CD4-positive, alpha-beta T cell treated with Interleukin-12 subunit alpha and Interleukin-12 subunit beta, for 1 hour (primary cell): ENCODE data around the gene FHOD1.

Experiments used
- DNase-seq: peaks from one replicate; pipeline ENCODE4 v3.0.0-alpha.2; 2020

The FHOD1 gene

DNA sequence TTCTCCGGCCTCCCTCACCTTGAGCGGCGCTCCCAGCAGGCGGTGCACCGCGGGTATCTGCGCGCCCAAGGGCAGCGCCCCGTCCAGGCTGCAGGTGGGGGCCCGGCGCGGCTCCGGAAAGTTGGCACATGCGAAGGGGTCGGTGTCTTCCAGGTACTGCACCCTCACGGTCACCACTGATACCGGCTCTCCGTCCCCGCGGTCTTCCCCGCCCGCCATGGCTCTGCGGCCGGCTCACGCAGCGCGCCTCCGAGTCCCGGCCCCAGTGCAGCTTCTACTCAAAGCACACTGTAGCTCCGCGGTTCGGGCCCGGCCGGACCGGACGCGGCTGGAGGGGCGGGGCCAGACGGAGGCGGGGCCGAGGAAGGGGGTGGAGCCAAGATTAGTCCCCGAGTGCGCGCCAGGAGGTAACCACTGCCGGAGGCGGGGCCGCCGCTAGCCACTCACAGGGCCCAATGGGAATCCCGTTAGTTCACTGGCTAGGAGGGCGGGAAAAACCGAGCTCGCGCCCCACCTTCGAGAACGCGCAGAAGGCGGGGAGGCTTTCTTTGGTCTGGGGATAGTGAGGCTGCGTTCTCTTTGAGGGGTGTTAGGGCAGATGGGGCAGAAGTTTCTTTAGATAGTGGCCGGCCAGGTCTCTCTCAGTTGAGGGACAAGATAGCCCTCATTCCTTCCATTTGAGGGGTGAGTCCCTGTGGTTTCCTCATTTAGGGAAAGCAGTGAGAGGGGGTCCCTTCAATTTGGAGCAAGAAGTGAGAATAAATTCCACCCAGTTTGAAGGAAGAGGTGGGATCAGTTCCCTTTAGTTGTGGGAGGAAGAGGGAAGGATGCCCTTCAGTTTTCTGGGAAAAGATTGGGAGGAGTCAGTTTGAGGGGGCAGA is at the start of gene FHOD1:
Gene FHOD1, minus strand, starts transcription at position 290 of the 881 bp plus-strand sequence. Its CDS starts 71 bp downstream, at position 219.
- peak; percentile 96 for DNase-seq

DNA sequence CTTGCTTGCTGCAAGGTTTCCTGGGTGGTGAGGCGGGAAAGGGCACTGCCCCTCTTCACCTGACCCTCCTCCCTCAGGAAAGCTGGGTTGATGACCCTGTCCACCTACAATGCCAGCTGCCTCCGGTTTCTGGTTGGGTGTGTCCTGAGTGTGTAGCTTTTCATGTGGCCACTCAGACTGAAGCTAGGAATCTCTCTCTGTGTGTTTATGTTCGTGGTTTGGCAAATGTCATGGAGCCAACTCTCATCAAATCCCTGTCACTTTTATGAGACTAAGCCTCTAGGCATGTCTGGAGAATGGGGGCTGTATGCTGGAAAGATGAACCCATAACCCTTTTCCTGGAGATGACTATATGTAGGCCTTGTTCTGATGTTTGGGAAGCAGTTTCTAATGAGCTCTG is 49.1 kb upstream of the FHOD1 start:
- DNase-seq = no peak

DNA sequence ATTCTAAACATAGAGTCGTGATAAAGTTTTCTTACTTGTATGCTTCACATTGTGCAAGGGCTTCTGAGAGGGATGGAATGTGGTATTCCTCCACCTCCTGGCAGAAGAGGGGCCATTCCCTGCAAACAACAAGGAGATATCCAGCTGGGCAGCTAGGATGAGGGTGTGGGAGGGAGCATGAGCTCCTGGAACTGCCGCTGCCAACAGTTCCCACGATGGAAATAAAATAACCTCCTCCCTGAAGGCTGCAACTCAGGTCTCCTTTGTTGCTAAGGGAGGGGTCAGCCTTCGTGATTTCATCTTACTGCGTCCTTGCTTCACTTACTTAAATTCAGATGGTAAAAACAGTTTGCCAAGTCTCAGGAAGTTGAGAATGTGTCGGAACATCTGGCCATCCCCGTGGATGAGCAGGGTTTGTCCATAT is 47.7 kb upstream of the FHOD1 start:
- no peak for DNase-seq

DNA sequence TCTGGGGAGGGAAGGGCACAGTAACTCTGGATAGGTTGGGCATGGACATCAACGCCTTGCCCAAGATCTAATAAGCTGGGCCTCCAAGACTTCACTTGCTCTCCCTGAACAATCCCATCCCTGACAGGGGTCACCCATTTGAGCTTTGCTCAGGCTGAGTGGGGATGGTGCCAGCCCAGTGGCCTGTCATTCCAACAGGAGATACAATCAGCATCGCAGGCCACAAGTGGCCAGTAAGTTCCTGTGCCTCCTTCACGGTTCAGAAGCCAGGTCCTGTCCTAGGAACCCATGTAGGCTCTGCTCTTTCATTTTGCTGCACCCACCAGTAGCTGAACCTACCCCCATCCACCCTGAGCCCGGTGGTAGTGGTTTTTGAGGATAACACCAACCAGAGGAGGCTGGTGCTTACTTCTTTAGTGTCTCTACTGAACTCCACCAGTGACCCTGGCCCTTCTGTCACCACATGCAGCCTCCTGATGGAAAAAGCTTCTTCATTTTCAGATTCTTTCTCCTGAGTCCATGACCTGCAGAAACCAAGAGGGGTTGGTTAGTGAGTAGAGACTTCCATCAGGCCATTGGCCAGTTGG is 47.0 kb upstream of the FHOD1 start:
- DNase-seq = no peak

DNA sequence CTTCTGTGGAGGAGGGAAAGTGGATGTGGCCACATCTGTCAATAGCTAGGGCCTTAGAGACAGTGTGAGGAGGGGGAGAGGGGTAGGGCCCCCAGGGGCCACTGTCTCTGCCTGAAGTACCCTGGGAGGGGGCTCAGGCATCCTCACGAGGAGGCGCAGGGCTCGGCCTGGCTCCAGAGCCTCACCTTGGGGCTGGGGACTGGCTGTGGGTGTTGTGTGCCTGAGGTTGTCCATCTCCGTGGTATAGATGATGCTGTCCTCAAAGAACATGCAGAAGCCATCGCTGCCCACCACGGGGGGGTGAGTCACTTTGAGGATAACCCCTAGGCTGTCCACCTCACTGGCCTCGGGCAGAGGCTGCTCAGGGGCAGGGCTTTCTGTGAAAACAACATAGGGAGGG is 44.2 kb upstream of the FHOD1 start:
- no peak for DNase-seq

DNA sequence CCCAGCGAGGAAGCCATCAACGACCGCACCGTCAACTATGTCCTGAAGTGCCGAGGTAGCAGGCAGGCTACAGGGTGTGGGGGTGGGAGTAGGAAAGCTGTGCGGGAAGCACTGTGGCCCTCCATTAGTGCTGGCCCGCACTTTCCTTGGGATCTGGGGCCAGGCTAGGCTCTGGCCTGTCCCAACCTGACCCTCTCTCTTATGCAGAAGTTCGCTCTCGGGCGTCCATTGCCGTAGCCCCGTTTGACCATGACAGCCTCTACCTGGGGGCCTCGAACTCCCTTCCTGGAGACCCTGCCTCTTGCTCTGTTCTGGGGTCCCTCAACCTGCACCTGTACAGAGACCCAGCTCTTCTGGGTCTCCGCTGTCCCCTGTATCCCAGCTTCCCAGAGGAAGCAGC is 40.7 kb upstream of the FHOD1 start:
- DNase-seq = no peak

DNA sequence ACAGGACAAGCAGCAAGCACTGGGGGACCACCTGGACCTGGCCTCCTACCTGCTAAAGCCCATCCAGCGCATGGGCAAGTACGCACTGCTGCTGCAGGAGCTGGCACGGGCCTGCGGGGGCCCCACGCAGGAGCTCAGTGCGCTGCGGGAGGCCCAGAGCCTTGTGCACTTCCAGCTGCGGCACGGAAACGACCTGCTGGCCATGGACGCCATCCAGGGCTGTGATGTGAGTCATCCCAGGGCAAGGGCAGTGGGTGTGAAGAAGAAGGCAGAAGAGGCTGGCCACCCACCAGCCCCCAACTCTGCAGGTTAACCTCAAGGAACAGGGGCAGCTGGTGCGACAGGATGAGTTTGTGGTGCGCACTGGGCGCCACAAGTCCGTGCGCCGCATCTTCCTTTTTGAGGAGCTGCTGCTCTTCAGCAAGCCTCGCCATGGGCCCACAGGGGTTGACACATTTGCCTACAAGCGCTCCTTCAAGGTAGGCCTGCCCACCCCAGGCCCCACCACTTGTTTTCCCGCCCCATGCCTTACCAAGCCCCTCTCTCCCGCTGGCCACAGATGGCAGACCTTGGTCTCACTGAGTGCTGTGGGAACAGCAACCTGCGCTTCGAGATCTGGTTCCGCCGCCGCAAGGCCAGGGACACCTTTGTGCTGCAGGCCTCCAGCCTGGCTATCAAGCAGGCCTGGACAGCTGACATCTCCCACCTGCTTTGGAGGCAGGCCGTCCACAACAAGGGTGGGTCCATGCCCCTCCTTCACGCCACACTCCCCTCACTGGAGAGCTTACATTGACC is 39.4 kb upstream of the FHOD1 start:
- no peak for DNase-seq

DNA sequence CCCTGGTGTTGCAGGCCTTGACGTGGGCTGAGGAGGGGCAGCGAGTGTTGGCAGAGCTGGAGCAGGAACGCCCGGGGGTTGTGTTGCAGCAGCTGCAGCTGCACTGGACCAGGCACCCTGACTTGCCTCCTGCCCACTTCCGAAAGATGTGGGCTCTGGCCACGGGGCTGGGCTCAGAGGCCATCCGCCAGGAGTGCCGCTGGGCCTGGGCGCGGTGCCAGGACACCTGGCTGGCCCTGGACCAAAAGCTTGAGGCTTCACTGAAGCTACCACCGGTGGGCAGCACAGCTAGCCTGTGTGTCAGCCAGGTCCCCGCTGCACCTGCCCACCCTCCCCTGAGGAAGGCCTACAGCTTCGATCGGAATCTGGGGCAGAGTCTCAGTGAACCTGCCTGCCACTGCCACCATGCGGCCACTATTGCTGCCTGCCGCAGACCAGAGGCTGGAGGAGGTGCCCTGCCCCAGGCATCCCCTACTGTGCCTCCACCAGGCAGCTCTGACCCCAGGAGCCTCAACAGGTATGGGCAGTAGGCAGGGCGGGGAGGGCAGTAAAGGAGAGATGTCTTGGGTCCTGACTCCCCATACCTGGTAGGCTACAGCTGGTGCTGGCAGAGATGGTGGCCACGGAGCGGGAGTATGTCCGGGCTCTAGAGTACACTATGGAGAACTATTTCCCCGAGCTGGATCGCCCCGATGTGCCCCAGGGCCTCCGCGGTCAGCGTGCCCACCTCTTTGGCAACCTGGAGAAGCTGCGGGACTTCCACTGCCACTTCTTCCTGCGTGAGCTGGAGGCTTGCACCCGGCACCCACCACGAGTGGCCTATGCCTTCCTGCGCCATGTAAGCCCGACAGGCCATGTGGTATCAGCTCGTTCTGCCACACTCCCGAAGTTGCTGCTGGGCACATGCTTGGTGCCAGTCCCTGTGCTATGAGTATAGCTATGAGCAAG is 37.7 kb upstream of the FHOD1 start:
- no peak for DNase-seq

DNA sequence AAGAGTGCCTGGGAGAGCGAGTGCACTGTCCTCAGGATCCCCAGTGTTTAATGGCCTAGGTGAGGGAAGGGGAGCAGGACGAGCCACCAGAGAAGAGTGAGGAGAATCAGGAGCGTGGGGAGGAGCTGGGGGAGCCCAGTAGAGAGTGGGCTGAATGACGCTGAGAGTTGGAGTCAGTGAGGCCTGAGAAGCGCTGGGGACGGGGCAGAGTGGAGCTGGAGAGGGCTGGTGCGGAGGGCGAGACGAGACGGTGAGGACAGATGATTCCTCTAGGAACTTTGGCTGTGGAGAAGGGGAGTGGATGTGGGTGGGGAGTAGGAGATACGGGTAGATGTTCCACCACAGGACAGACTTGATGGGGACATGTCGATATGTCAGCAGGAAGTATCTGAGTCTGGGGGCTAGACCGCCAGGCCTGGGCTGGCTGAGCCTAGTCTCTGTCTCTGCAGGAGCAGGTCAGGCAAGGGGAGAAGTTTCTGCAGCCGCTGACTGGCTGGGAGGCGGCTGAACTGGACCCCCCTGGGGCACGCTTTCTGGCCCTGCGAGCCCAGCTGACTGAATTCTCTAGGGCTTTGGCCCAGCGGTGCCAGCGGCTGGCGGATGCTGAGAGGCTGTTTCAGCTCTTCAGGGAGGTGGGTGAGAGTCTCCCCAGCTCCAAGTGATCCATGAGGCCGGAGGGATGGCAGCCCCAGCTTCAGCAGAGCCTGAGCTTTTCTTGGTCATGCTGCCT is 36.7 kb upstream of the FHOD1 start:
- DNase-seq = no peak

DNA sequence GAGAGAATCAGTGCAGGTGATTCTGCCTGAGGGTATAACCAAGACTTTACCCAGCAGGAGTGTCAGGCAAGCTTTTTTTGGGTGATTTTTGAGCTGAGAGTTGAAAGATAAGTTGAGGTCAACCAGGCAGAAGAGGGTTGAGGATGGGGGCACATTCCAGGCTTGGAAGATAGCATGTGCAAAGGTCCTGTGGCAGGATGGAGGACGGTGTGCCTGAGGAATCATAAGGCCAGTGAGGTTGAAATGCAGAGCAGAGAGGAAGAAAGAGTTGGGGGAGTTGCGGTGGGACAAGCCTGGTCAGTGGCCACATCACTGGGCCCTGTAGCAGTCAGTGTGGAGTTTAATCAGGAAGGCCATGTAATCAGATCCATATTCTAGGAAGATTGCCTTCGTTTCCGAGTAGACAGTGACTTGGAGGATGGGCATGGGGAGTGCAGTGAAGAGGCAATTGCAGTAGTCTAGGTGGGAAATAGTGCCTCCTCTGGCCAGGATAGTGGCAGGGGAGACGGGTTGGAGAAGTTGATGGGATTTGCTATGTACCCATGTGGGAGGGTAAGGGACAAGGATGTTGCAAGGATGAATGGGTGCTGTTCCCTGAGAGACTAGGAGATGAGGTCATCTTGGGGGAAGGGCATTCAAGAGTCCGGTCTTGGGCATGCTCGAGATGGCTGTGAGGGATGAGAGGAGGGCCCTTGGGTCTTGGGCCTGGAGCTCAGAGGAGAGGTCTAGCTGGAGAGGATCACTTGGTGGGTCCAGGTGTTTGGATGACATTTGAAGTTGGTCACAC is 36.0 kb upstream of the FHOD1 start:
- DNase-seq = no peak

DNA sequence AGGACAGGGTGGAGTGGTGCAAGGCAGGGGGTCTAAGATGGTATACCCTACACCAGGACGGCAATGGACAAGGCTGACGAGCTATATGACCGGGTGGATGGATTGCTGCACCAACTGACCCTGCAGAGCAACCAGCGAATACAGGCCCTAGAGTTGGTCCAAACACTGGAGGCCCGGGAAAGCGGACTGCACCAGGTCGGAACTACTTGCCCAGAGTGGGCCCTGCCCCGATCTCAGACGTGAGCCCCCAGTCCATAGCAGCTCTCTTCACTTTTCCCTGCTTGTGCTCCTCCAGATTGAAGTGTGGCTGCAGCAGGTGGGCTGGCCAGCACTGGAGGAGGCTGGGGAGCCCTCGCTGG is 35.1 kb upstream of the FHOD1 start:
- no peak for DNase-seq

DNA sequence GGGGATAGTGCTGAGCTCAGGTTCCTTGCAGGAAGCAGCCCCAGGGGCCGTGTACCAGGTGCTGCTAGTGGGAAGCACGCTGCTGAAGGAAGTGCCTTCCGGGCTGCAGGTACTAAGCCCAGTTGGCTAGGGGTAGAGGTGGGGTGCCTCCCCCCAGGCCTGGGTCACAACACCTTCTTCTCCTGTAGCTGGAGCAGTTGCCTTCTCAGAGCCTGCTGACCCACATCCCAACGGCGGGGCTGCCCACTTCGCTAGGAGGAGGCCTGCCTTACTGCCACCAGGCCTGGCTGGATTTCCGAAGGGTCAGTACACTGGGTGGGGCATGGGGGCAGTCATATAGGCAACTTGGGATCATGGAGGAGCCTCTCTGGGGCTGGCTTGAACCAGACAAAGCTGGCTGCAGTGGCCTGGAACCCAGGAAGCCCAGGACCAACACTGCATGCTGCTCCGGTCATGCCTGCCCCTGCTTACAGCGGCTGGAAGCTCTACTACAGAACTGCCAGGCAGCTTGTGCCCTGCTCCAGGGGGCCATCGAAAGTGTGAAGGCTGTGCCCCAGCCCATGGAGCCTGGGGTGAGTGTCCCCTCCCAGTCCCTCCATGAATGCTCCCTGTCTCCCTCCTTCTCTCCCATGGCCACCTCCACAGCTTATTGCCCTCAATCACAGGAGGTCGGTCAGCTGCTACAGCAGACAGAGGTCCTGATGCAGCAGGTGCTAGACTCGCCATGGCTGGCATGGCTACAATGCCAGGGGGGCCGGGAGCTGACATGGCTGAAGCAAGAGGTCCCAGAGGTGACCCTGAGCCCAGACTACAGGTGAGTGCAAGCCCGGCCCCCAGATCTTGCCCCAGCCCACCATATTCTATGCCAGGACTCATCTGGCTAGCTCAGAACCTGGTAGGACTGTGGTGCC is 34.5 kb upstream of the FHOD1 start:
- DNase-seq = no peak

DNA sequence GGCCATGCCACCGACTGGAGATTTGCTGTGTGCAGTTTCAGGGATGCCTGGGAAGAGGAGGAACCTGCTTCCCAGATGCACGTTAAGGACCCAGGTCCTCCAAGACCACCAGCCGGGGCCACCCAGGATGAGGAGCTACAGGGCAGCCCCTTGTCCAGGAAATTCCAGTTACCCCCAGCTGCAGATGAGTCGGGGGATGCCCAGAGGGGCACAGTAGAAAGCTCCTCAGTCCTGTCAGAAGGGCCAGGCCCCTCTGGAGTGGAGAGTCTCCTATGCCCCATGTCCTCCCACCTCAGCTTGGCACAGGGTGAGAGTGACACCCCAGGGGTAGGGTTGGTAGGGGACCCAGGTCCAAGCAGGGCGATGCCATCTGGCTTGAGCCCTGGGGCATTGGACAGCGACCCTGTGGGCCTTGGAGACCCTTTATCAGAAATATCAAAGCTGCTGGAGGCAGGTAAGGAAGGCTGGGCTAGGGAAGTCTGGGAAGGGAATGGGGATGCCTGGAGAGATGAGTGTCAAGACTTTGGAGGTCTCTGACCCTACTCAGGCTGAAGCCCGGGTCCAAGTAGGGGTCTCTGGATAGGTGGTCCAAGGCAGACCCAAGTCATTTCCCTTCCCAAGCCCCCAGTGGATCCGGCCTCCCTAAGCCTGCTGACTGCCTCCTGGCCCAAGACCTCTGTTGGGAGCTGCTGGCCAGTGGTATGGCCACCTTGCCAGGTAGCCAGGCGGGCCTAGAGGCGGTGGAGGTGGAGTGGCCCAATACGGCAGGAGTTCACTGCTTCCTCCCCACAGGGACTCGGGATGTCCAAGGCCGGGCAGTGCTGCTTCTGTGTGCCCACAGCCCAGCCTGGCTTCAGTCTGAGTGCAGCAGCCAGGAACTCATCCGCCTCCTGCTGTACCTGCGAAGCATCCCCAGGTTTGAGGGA is 33.1 kb upstream of the FHOD1 start:
- DNase-seq = no peak

DNA sequence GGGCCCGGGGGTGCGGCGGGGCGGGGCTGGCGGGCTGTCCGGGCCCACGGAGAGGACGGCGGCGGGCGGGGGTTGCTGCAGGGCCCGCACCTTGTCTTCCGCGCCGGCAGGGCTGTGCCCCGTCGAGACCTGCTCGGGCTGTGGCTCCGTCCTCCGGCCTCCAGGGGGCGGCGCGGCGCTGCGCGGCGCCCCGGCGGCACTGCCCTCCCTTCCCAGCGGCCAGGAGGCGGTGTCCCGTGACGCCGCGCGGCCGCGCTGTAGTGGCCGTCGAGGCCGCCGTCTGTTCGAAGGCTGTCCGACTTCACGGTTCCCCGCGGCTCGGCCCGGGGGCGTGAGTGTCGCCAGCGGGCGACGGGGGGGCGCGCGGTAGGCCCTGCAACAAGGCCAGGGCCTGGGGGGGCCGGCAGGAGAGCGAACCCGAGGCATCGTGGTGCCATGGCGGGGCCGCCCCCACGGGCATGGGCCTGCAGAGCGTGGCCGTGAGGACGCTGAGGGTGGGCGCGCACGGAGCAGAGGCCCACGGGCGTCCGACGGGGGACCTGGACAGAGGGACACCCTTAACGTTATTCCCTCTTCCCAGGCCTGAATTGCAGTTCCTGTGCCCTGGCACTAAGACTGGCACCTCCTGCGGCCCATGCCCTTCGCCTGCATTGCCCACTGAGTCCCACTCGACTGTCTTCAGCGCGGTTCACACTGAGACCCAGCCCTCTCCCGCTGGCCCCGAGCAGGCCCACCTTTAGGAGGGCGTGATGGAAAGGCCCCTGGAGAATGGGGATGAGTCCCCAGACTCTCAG is 32.2 kb upstream of the FHOD1 start, which contains the start of gene PLEKHG4:
Gene PLEKHG4, plus strand, starts transcription at position 237 of the 794 bp plus-strand sequence. Its CDS starts 513 bp downstream, at position 750.
- peak; percentile 88 for DNase-seq

DNA sequence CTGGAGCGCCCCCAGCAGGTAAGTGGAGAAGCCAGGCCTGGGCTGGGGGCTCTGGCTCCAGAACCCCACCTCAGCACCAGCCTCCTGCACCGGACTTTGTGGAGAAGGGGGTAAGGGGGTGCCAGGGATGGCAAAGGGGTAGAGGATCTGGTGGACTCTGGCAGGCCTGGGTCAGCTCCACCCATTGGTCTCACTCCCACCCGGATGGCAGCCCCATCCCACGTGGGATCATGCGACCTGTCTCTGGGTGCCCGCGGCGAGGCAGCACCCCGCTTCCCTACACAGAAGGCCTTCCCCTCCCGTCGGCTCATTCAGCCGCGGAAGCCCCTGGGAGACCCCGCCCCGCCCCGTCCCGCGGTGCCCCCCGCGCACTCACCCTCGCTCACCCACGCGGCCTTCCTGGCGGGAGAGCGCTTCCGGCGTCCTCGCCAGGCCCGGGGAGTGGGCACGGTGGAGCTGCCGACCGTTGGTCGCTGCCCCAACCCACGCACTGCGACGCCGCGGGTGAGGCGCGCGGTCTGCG is 31.6 kb upstream of the FHOD1 start:
- peak; percentile 46 for DNase-seq

DNA sequence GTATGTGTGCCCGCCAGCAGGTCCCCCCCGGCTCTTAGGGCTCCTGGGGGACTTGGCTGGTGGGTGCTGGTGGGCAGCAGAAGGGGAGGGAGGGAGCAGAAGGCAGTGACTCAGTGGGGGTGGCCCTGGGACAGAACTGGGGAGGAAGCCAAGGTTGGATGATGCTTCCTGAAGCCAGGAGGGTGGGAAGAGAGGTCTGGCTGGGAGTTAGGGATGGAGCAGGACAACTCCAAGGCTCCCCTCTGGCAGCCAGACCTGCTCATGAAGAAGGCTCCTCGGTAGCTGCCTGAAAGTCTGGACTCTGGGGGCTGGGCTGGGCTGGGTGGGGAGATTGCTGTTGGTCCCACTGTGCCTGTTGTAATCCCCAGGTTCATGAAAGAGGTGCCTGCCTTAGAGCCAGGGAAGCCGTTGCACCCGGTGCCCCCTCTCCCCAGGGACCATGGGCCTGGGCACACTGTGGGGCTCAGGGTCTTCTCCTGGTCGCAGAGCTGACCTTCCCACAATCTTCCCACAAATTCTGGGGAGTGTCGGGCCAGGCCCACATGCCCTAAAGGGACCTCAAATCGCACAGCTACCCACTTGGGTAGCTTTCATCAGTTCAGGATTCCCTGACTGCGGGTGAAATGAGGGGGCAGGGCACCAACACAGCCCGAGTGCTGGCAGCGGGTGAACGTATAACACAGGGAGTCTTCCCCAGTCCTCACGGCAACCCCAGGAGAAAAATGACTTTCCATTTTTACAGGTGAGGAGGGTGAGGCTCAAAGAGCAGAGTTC is 30.9 kb upstream of the FHOD1 start:
- no peak for DNase-seq
